SK-N-SH (cell line): ENCODE measurements around the gene ANKRD16. TPM values are rescaled to one million over a fixed set of nuclear protein-coding genes. Genes with fewer than 3 reads are reported as not detected.

Experiments used
- CTCF ChIA-PET: fragments of 300-600, 350-600 bp; formaldehyde crosslinking; extraction: SDS; loops from one replicate; lab custom pipeline; 2021; lab: Yijun Ruan, JAX
- POLR2A ChIA-PET: fragments of 350-600 bp; sonication (Branson Sonifier 250); formaldehyde crosslinking; extraction: SDS; loops from one replicate; lab custom pipeline; 2020; ENCODE audit warnings: antibody characterized with exemption, inconsistent platforms; lab: Yijun Ruan, JAX
- DNase-seq: peaks from one replicate; pipeline ENCODE4 v3.0.0; 2012
- H2AFZ ChIP-seq: fragments of 200-600 bp; sonication (generic); 2 replicates; pipeline ENCODE4 v1.8.1; 2016; ENCODE audit warnings: antibody characterized with exemption, mild to moderate bottlenecking, low read depth
- H3F3A ChIP-seq: fragments of 200-600 bp; sonication (generic); replicated peaks from 2 replicates; pipeline ENCODE3; 2016; ENCODE audit warnings: antibody characterized with exemption, mild to moderate bottlenecking; ENCODE audit not compliant: insufficient read depth
- H3K27ac ChIP-seq, 2 experiments: fragments of 200-500 bp in 1 of 2; fragments of 200-600 bp in 1 of 2; sonication (Bioruptor generic) in 1 of 2; sonication (generic), shearing (Covaris generic) in 1 of 2; 2 replicates each; pipeline versions ENCODE4 v1.5.1 to v1.6.1; 2014 to 2016; ENCODE audit warnings: low read depth in 2 of 2, inconsistent platforms in 1 of 2, low read length in 1 of 2, mild to moderate bottlenecking in 1 of 2, mixed read lengths in 1 of 2
- H3K27me3 ChIP-seq: fragments of 200-600 bp; sonication (generic), shearing (Covaris generic); 2 replicates; pipeline ENCODE4 v1.6.1; 2016; ENCODE audit warnings: mixed run types; ENCODE audit not compliant: insufficient read depth
- H3K36me3 ChIP-seq, 2 experiments: fragments of 200-500 bp in 1 of 2; fragments of 200-600 bp in 1 of 2; sonication (Bioruptor generic) in 1 of 2; sonication (generic) in 1 of 2; replicated peaks in 1 of 2; 2 replicates each; pipeline versions ENCODE3 to v1.5.1; 2014 to 2016; ENCODE audit warnings: low read length in 1 of 2, mild to moderate bottlenecking in 1 of 2; ENCODE audit not compliant: insufficient read depth in 2 of 2, control insufficient read depth in 1 of 2
- H3K4me1 ChIP-seq, 2 experiments: fragments of 200-500 bp in 1 of 2; fragments of 200-600 bp in 1 of 2; sonication (Bioruptor generic) in 1 of 2; sonication (generic), shearing (Covaris generic) in 1 of 2; 2 replicates each; pipeline versions ENCODE4 v1.5.1 to v1.6.1; 2014 to 2016; ENCODE audit warnings: low read depth in 1 of 2, low read length in 1 of 2, mixed run types in 1 of 2; ENCODE audit not compliant: insufficient read depth in 2 of 2, control insufficient read depth in 1 of 2
- H3K4me2 ChIP-seq: fragments of 200-600 bp; sonication (generic), shearing (Covaris generic); 2 replicates; pipeline ENCODE4 v1.6.1; 2017; ENCODE audit warnings: mixed run types
- H3K4me3 ChIP-seq, 2 experiments: fragments of 200-500 bp in 1 of 2; fragments of 200-600 bp in 1 of 2; sonication (Bioruptor generic) in 1 of 2; sonication (generic), shearing (Covaris generic) in 1 of 2; 2 replicates each; pipeline versions ENCODE4 v1.5.1 to v1.8.1; 2014 to 2016; ENCODE audit warnings: low read depth in 2 of 2, inconsistent platforms in 1 of 2, low read length in 1 of 2, mild to moderate bottlenecking in 1 of 2, mixed read lengths in 1 of 2, moderate library complexity in 1 of 2
- H3K79me2 ChIP-seq: fragments of 200-600 bp; sonication (generic); 2 replicates; pipeline ENCODE4 v1.8.1; 2017; ENCODE audit warnings: mild to moderate bottlenecking; ENCODE audit not compliant: insufficient read depth
- H3K9ac ChIP-seq: fragments of 200-600 bp; sonication (generic); 2 replicates; pipeline ENCODE4 v1.6.1; 2017; ENCODE audit warnings: mixed run types
- H3K9me2 ChIP-seq: fragments of 200-600 bp; sonication (generic); 2 replicates; pipeline ENCODE4 v1.6.1; 2017; ENCODE audit warnings: mixed run types
- H3K9me3 ChIP-seq: fragments of 200-600 bp; sonication (generic); 2 replicates; pipeline ENCODE4 v1.6.1; 2017; ENCODE audit warnings: mixed run types, mild to moderate bottlenecking, moderate library complexity
- H4K20me1 ChIP-seq: fragments of 200-600 bp; sonication (generic); 2 replicates; pipeline ENCODE4 v1.6.1; 2017; ENCODE audit warnings: mild to moderate bottlenecking, mixed run types; ENCODE audit not compliant: insufficient read depth
- CHD2 ChIP-seq: fragments of 150-350 bp; IDR thresholded peaks from 2 replicates; pipeline ENCODE4 v1.6.1; 2018; ENCODE audit warnings: low read length; ENCODE audit not compliant: partially characterized antibody
- ELF1 ChIP-seq: IDR thresholded peaks from 2 replicates; pipeline ENCODE4 v1.4.0; 2012
- EZH2phosphoT487 ChIP-seq: fragments of 200-600 bp; sonication (generic); IDR thresholded peaks from 2 replicates; pipeline ENCODE4 v1.6.1; 2017; ENCODE audit warnings: low read depth, mixed run types, mild to moderate bottlenecking, antibody characterized with exemption, moderate library complexity, borderline replicate concordance
- FOSL2 ChIP-seq: IDR thresholded peaks from 2 replicates; pipeline ENCODE4 v1.4.0; 2012; ENCODE audit warnings: low read depth, mild to moderate bottlenecking, moderate library complexity, borderline replicate concordance
- GABPA ChIP-seq: IDR thresholded peaks from 2 replicates; pipeline ENCODE4 v1.4.0; 2012; ENCODE audit warnings: low read depth, mild to moderate bottlenecking
- MEF2A ChIP-seq: IDR thresholded peaks from 2 replicates; pipeline ENCODE4 v1.4.0; 2012; ENCODE audit warnings: low read depth, borderline replicate concordance
- NRF1 ChIP-seq: IDR thresholded peaks from 2 replicates; pipeline ENCODE4 v1.6.1; 2012; ENCODE audit warnings: low read depth, mild to moderate bottlenecking, low read length
- SIN3A ChIP-seq: IDR thresholded peaks from 2 replicates; pipeline ENCODE4 v1.6.1; 2012; ENCODE audit warnings: low read depth, mild to moderate bottlenecking, low read length, moderate library complexity, borderline replicate concordance
- YY1 ChIP-seq: IDR thresholded peaks from 2 replicates; pipeline ENCODE4 v1.4.0; 2012; ENCODE audit warnings: low read depth, mild to moderate bottlenecking
- WGBS: methylation state at CpG from one replicate; pipeline ENCODE4 v1.1.6; 2017; ENCODE audit warnings: low lambda C conversion rate; 5-methylcytosine and 5-hydroxymethylcytosine counted together
- polyA plus RNA-seq, 3 experiments: library from polyadenylated mRNA; depleted of rRNA; stranded (reverse); fragments of >200 nt; gene quantifications; 2 replicates each; pipeline ENCODE4 v1.2.3, GENCODE V29; 2012
- TF ChIP-seq, protein P1 (sequence below): IDR thresholded peaks from 2 replicates; pipeline ENCODE4; 2012
- TF ChIP-seq, protein P2 (sequence below): fragments of 200-600 bp; sonication (generic); IDR thresholded peaks from 2 replicates; pipeline ENCODE4 v1.6.1; 2017; ENCODE audit warnings: antibody characterized with exemption, mild to moderate bottlenecking, moderate library complexity

ANKRD16 gene
- polyA plus RNA-seq, 1 of the 3 experiments (the other 2 are of a cell fraction), result 9.9 TPM

DNA sequence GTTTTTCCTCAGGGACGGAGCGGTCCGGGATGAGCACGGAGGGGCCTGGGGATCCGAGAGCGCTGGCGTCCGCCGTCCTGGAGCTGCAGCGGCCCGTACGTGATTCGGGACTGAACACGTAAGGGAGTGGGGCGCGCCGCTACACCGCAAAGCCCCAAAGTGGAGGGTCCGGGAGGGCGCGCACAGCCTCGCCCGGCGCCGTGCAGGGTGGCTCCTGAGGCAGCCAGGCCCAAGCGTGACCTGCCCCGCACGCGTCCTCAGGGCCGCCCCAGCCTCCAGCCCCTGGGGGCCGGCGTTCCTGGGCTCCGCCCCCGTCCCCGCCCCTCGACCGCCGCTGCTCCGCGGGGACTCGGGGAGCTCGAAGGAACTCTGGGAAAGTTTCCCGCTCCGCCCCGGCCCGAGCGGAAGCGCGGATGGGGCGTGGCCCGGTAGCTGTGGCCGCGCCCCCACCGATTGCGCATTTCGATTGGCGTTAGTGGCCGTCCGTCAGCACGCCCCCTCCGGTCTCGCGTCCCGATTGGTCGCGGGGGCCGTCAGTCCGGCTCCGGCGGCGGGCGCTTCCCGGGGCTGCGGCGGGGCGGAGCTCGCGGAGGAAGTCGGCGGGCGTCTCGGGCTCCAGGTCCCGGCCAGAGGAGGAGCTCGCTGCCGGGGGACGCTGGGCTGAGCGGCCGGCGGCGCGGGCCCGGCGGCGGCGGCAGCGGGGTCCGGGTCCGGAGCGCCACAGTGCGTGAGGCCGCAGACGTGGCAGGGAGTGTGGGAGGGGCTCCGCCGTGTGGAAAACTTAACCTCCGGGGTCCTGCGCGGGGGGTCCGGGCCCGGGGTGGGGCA lies at the start of gene ANKRD16, which contains the start of gene FBH1 (continued):
- TF ChIP-seq EZH2phosphoT487 (no peak), MEF2A (no peak), ELF1 (peak; percentile 89), NRF1 (no peak)
- TF ChIP-seq, protein P1, sequence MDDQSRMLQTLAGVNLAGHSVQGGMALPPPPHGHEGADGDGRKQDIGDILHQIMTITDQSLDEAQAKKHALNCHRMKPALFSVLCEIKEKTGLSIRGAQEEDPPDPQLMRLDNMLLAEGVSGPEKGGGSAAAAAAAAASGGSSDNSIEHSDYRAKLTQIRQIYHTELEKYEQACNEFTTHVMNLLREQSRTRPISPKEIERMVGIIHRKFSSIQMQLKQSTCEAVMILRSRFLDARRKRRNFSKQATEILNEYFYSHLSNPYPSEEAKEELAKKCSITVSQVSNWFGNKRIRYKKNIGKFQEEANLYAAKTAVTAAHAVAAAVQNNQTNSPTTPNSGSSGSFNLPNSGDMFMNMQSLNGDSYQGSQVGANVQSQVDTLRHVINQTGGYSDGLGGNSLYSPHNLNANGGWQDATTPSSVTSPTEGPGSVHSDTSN, result peak; percentile 100

DNA sequence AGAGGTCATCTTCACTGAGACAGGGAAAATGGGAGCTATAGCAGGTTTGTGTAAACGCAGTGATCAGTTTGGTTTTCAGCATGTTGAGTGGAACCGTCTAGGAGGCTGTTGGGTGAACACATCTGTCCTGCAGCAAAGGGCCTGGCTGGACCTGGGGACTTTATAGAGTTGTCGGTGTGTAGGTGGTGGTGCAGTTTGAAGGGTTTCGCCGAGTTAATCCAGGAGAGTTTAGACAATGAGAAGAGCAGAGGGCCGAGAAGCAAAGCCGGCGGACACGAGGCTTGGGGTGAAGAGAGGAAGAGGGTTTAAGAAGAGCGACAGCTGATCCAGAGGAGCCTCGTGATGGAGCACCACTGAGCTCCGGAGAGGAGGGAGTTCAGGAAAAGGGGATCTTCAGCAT lies 48.6 kb upstream of the ANKRD16 start:
- Histone ChIP-seq H3K27me3 (no peaks in the 10 kb centered on the region), H3K9ac (no peak overlapping the region), H3K4me2 (no peak overlapping the region), H3K27ac (no peak overlapping the region), H3K9me2 (no peaks in the 10 kb centered on the region), H3K4me3 (no peak overlapping the region), H3F3A (peaks cover under 1% of the 10 kb centered on the region), H3K79me2 (no peaks in the 10 kb centered on the region), H3K9me3 (no peaks in the 10 kb centered on the region), H4K20me1 (no peaks in the 10 kb centered on the region), H3K36me3 (peaks cover 13 to 34% of the 10 kb centered on the region in 2 experiments), H3K4me1 (no peaks in the 10 kb centered on the region), H2AFZ (no peak overlapping the region)
- CTCF ChIA-PET, result no interaction called here
- TF ChIP-seq GABPA, result no peak
- no peak for TF ChIP-seq YY1
- TF ChIP-seq CHD2, result no peak
- no peak for TF ChIP-seq MEF2A
- no peak for DNase-seq
- WGBS, result 97% methylated on average over 12 of the region's 12 CpGs
- POLR2A ChIA-PET, result no interaction called here

DNA sequence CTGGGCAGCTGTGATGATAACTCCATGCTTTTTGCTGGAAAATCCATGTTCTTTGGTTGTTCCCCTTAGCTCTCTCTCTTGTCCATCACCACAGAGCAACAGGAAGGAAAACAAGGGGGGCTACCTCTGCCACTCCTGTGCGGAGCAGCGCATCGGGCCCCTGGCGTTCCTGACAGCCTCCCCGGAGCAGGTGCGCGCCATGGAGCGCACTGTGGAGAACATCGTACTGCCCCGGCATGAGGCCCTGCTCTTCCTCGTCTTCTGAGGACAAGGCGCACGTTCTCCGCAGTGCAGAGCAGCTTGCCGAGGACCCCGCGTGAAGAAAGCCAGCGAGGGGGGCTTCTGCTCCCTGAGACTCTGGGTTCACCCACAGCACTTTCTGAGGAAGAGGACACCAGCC lies 47.3 kb upstream of the ANKRD16 start:
- H3K27me3 ChIP-seq, result no peaks in the 10 kb centered on the region
- H3K9ac ChIP-seq, result no peak overlapping the region
- H3K4me1 ChIP-seq, result no peaks in the 10 kb centered on the region
- no peaks in the 10 kb centered on the region for H3F3A ChIP-seq
- TF ChIP-seq, protein P2, sequence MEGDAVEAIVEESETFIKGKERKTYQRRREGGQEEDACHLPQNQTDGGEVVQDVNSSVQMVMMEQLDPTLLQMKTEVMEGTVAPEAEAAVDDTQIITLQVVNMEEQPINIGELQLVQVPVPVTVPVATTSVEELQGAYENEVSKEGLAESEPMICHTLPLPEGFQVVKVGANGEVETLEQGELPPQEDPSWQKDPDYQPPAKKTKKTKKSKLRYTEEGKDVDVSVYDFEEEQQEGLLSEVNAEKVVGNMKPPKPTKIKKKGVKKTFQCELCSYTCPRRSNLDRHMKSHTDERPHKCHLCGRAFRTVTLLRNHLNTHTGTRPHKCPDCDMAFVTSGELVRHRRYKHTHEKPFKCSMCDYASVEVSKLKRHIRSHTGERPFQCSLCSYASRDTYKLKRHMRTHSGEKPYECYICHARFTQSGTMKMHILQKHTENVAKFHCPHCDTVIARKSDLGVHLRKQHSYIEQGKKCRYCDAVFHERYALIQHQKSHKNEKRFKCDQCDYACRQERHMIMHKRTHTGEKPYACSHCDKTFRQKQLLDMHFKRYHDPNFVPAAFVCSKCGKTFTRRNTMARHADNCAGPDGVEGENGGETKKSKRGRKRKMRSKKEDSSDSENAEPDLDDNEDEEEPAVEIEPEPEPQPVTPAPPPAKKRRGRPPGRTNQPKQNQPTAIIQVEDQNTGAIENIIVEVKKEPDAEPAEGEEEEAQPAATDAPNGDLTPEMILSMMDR, result no peak
- TF ChIP-seq SIN3A (no peak), FOSL2 (no peak), MEF2A (no peak)
- no peaks in the 10 kb centered on the region for H3K79me2 ChIP-seq
- 95% methylated on average over 18 of the region's 18 CpGs for WGBS
- ChIA-PET POLR2A (interaction anchor here (0.9 kb wide), 1 partner anchor 48 kb away, joined by 3 read pairs; the partner anchor contains the start of gene ANKRD16), CTCF (interaction anchor here (1.3 kb wide), 1 partner anchor 465 kb away, joined by 5 read pairs; no protein-coding TSS in a partner anchor)
- H3K4me2 ChIP-seq, result no peak overlapping the region
- no peaks in the 10 kb centered on the region for H3K9me3 ChIP-seq
- H2AFZ ChIP-seq, result no peak overlapping the region
- H4K20me1 ChIP-seq, result no peaks in the 10 kb centered on the region
- H3K27ac ChIP-seq, result no peak overlapping the region
- no peaks in the 10 kb centered on the region for H3K9me2 ChIP-seq
- peaks cover 20 to 41% of the 10 kb centered on the region in 2 experiments for H3K36me3 ChIP-seq
- no peak overlapping the region for H3K4me3 ChIP-seq
- DNase-seq, result no peak
